Measurements from ENCODE around the gene TCAIM. TPM values are rescaled to one million over a fixed set of nuclear protein-coding genes. Genes with fewer than 3 reads are reported as not detected.

The TCAIM gene
- polyA plus RNA-seq, 1 donor (not counting 4 experiments of a cell fraction or from before 2014, with no cell fraction given), result 28.0 TPM

- Histone ChIP-seq H3K4me3 (ENCODE audit: control insufficient read depth in 2 of 3, extremely low read depth in 1 of 3, insufficient read depth in 2 of 3, low read depth in 1 of 3, low read length in 3 of 3) (no peak overlapping the region), H3K4me1 (ENCODE audit: control insufficient read depth, extremely low read depth, insufficient read depth, low read length) (no peaks in the 10 kb centered on the region), H3K27me3 (ENCODE audit: control insufficient read depth, extremely low read depth, insufficient read depth, low read length) (no peaks in the 10 kb centered on the region), H3K9ac (ENCODE audit: control insufficient read depth, extremely low read depth, insufficient read depth, low read length) (no peak overlapping the region), H3K9me3 (ENCODE audit: control insufficient read depth, low read depth, low read length) (no peaks in the 10 kb centered on the region), H3K36me3 (ENCODE audit: control insufficient read depth in 2 of 2, extremely low read depth in 1 of 2, insufficient read depth in 2 of 2, low read length in 2 of 2) (no peaks in the 10 kb centered on the region), H3K79me2 (ENCODE audit: control insufficient read depth, insufficient read depth, low read length) (no peaks in the 10 kb centered on the region), H3K4me2 (ENCODE audit: control insufficient read depth, extremely low read depth, insufficient read depth, low read depth, low read length) (no peak overlapping the region), H2AFZ (ENCODE audit: control insufficient read depth, low read length) (no peak overlapping the region), H3K9me1 (ENCODE audit: control insufficient read depth, extremely low read depth, insufficient read depth, low read length) (no peaks in the 10 kb centered on the region), H3K27ac (ENCODE audit: control insufficient read depth, insufficient read depth, low read length) (no peak overlapping the region), H4K20me1 (ENCODE audit: control insufficient read depth, extremely low read depth, insufficient read depth, low read length) (no peaks in the 10 kb centered on the region)
- dilution Hi-C loops (cut with MboI; ENCODE audit: extremely low pct_ligation_motif_present, low sequenced_read_pairs), result no loop called here
- TF ChIP-seq EZH2 (IDR thresholded peaks at IDR 0.05; ENCODE audit: low read length) (no peak), CTCF (optimal IDR thresholded peaks at IDR 0.05 in 1 of 3, IDR thresholded peaks at IDR 0.05 in 1 of 3, conservative IDR thresholded peaks at IDR 0.05 in 1 of 3; ENCODE audit: extremely low read depth in 1 of 3, insufficient read depth in 2 of 3, low read length in 3 of 3) (no peak)
- DNase-seq (ENCODE audit: low read depth, low spot score) (no peak), FAIRE-seq (no peak)
These were observed 46.3 kb upstream of the TCAIM start for GRCh38 chr3:44292276-44292675.

- no peak for TF ChIP-seq CTCF (optimal IDR thresholded peaks at IDR 0.05 in 1 of 3, IDR thresholded peaks at IDR 0.05 in 1 of 3, conservative IDR thresholded peaks at IDR 0.05 in 1 of 3; ENCODE audit: extremely low read depth in 1 of 3, insufficient read depth in 2 of 3, low read length in 3 of 3)
- TF ChIP-seq EZH2 (IDR thresholded peaks at IDR 0.05; ENCODE audit: low read length), result no peak
- Histone ChIP-seq H4K20me1 (ENCODE audit: control insufficient read depth, extremely low read depth, insufficient read depth, low read length) (no peaks in the 10 kb centered on the region), H3K9me1 (ENCODE audit: control insufficient read depth, extremely low read depth, insufficient read depth, low read length) (no peaks in the 10 kb centered on the region), H3K4me1 (ENCODE audit: control insufficient read depth, extremely low read depth, insufficient read depth, low read length) (no peaks in the 10 kb centered on the region), H3K9me3 (ENCODE audit: control insufficient read depth, low read depth, low read length) (no peaks in the 10 kb centered on the region), H3K4me3 (ENCODE audit: control insufficient read depth in 2 of 3, extremely low read depth in 1 of 3, insufficient read depth in 2 of 3, low read depth in 1 of 3, low read length in 3 of 3) (no peak overlapping the region), H2AFZ (ENCODE audit: control insufficient read depth, low read length) (no peak overlapping the region), H3K27me3 (ENCODE audit: control insufficient read depth, extremely low read depth, insufficient read depth, low read length) (no peaks in the 10 kb centered on the region), H3K27ac (ENCODE audit: control insufficient read depth, insufficient read depth, low read length) (no peak overlapping the region), H3K4me2 (ENCODE audit: control insufficient read depth, extremely low read depth, insufficient read depth, low read depth, low read length) (no peak overlapping the region), H3K79me2 (ENCODE audit: control insufficient read depth, insufficient read depth, low read length) (no peaks in the 10 kb centered on the region), H3K36me3 (ENCODE audit: control insufficient read depth in 2 of 2, extremely low read depth in 1 of 2, insufficient read depth in 2 of 2, low read length in 2 of 2) (no peaks in the 10 kb centered on the region), H3K9ac (ENCODE audit: control insufficient read depth, extremely low read depth, insufficient read depth, low read length) (no peak overlapping the region)
- FAIRE-seq (no peak), DNase-seq (ENCODE audit: low read depth, low spot score) (no peak)
- dilution Hi-C loops (cut with MboI; ENCODE audit: extremely low pct_ligation_motif_present, low sequenced_read_pairs), result no loop called here
These were observed 45.6 kb upstream of the TCAIM start for GRCh38 chr3:44292947-44293346.
